ENCODE results near the gene EFS.

DNA sequence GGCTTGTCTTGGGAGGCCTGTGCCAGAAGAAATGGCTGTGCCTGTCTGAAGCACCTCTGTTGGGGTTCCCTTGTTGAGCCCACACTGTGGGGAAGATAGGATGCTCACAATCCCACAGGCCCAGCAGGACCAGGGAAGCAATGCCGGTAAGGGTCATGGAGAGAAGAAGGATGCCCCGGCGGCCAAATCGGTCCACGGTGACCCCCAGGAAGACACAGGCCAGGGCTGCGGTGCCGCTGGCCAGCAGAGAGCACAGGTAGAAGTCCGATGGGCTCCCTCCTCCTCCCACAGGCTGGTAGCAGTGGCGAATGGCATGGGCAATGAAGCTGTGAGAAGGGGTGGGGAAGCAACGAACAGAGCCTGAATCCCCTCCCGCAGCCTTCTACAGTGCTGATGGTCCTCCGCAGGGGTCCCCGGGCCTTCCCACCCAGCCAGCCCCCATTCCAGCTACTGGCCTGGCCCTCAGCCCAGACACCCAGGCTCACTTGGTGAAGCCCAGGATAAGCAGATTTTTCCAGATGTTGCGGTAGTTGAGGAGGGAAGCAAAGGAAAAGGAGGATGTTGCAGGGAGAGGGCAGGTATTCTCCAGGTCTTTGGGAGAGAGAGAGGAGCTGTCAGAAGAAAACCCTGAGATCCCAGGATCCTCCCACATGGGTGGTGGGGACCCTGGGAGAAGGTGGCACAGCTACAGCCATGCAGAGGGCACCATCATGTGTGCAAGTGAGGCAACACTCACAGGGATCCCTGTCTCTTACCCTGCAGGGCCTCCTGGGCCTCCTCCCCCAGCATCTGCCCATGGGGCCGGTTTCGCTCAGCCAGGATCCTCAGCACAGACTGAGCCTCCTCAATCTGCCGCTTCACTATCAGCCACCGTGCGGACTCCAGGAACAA lies 17.3 kb downstream of the EFS start:
- TF ChIP-seq, protein P1, sequence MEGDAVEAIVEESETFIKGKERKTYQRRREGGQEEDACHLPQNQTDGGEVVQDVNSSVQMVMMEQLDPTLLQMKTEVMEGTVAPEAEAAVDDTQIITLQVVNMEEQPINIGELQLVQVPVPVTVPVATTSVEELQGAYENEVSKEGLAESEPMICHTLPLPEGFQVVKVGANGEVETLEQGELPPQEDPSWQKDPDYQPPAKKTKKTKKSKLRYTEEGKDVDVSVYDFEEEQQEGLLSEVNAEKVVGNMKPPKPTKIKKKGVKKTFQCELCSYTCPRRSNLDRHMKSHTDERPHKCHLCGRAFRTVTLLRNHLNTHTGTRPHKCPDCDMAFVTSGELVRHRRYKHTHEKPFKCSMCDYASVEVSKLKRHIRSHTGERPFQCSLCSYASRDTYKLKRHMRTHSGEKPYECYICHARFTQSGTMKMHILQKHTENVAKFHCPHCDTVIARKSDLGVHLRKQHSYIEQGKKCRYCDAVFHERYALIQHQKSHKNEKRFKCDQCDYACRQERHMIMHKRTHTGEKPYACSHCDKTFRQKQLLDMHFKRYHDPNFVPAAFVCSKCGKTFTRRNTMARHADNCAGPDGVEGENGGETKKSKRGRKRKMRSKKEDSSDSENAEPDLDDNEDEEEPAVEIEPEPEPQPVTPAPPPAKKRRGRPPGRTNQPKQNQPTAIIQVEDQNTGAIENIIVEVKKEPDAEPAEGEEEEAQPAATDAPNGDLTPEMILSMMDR (conservative IDR thresholded peaks at IDR 0.05), result no peak
- no peak for TF ChIP-seq ZFX (IDR thresholded peaks at IDR 0.05)

Measured in C4-2B (cell line).